Measurements from ENCODE around the gene TBC1D1. TPM values are rescaled to one million over a fixed set of nuclear protein-coding genes. Genes with fewer than 3 reads are reported as not detected.

Gene TBC1D1
- total RNA-seq, 5 donors from 2014 or later (not counting 1 experiment from before 2014, with no cell fraction given): 46.3 to 58.1 (median 47.6) TPM

- no peak for DNase-seq
These were observed 191.8 kb downstream of the TBC1D1 start for GRCh38 chr4:38082424-38083385.

GRCh38 chr4:38084877-38085711 lies 194.2 kb downstream of the TBC1D1 start:
- Mint-ChIP-seq H3K4me1 (peaks cover 2 to 6% (median 3%) of the 10 kb centered on the region in 3 donors), H3K9me3 (no peaks in the 10 kb centered on the region), H3K27me3 (no peaks in the 10 kb centered on the region), H3K27ac (no peak overlapping the region), H3K36me3 (peaks cover 46% of the 10 kb centered on the region), H3K4me3 (no peak overlapping the region)
- Histone ChIP-seq H3K36me3 (ENCODE audit: control insufficient read depth in 2 of 2, extremely low read depth in 1 of 2, insufficient read depth in 1 of 2, low read length in 1 of 2) (peaks cover 2 to 32% of the 10 kb centered on the region in 2 donors), H3K27me3 (replicated peaks in 1 of 2; ENCODE audit: control insufficient read depth in 2 of 2, extremely low read depth in 1 of 2, insufficient read depth in 2 of 2, low read length in 1 of 2) (no peaks in the 10 kb centered on the region), H3K9me3 (no peaks in the 10 kb centered on the region), H3K4me1 (ENCODE audit: control insufficient read depth in 1 of 2, extremely low read depth in 1 of 2, insufficient read depth in 2 of 2, low read length in 2 of 2) (no peaks in the 10 kb centered on the region), H3K27ac (ENCODE audit: low read length) (no peak overlapping the region), H3K4me3 (ENCODE audit: control insufficient read depth in 1 of 2, extremely low read depth in 1 of 2, low read length in 1 of 2) (no peak overlapping the region)
- CTCF ChIA-PET: interaction anchor here in 1 of 2 donors (0.6 to 0.7 kb wide), 2 partner anchors 78 to 96 kb away, joined by 3 to 4 read pairs; no protein-coding TSS in a partner anchor
- DNase-seq (no peak), ATAC-seq (replicated peaks in 1 of 4) (no peak)
- POLR2A ChIA-PET: no interaction called here
- 97% methylated on average over 5 of the region's 13 CpGs for WGBS (ENCODE audit: insufficient coverage)

More at GRCh38 chr4:38082424-38083385, 191.8 kb downstream of the TBC1D1 start:
- Histone ChIP-seq H3K36me3 (ENCODE audit: control insufficient read depth in 2 of 2, extremely low read depth in 1 of 2, insufficient read depth in 1 of 2, low read length in 1 of 2) (peaks cover 5 to 31% of the 10 kb centered on the region in 2 donors), H3K27me3 (replicated peaks in 1 of 2; ENCODE audit: control insufficient read depth in 2 of 2, extremely low read depth in 1 of 2, insufficient read depth in 2 of 2, low read length in 1 of 2) (no peaks in the 10 kb centered on the region), H3K27ac (ENCODE audit: low read length) (no peak overlapping the region), H3K4me1 (ENCODE audit: control insufficient read depth in 1 of 2, extremely low read depth in 1 of 2, insufficient read depth in 2 of 2, low read length in 2 of 2) (no peaks in the 10 kb centered on the region), H3K9me3 (no peaks in the 10 kb centered on the region), H3K4me3 (ENCODE audit: control insufficient read depth in 1 of 2, extremely low read depth in 1 of 2, low read length in 1 of 2) (no peak overlapping the region)
- Mint-ChIP-seq H3K36me3 (peaks cover 41% of the 10 kb centered on the region), H3K27me3 (no peaks in the 10 kb centered on the region), H3K9me3 (no peaks in the 10 kb centered on the region), H3K4me1 (peaks cover 2 to 12% (median 11%) of the 10 kb centered on the region in 3 donors), H3K4me3 (no peak overlapping the region), H3K27ac (no peak overlapping the region)
- POLR2A ChIA-PET: no interaction called here
- ATAC-seq (replicated peaks in 1 of 4): no peak
- WGBS (ENCODE audit: insufficient coverage): 100% methylated on average over 5 of the region's 11 CpGs
- CTCF ChIA-PET: interaction anchor here in 1 of 2 donors (0.6 kb wide), 2 partner anchors 50 to 607 kb away, joined by 3 to 5 read pairs; no protein-coding TSS in a partner anchor

GRCh38 chr4:38085751-38086150 lies 194.9 kb downstream of the TBC1D1 start:
- H3K4me1 Mint-ChIP-seq: peaks cover 8 to 12% (median 10%) of the 10 kb centered on the region in 3 donors
- Histone ChIP-seq H3K4me1 (ENCODE audit: control insufficient read depth in 1 of 2, extremely low read depth in 1 of 2, insufficient read depth in 2 of 2, low read length in 2 of 2) (no peaks in the 10 kb centered on the region), H3K36me3 (ENCODE audit: control insufficient read depth in 2 of 2, extremely low read depth in 1 of 2, insufficient read depth in 1 of 2, low read length in 1 of 2) (peaks cover 0 to 32% of the 10 kb centered on the region in 2 donors), H3K27ac (ENCODE audit: low read length) (no peak overlapping the region), H3K4me3 (ENCODE audit: control insufficient read depth in 1 of 2, extremely low read depth in 1 of 2, low read length in 1 of 2) (no peak overlapping the region), H3K27me3 (replicated peaks in 1 of 2; ENCODE audit: control insufficient read depth in 2 of 2, extremely low read depth in 1 of 2, insufficient read depth in 2 of 2, low read length in 1 of 2) (no peaks in the 10 kb centered on the region), H3K9me3 (no peaks in the 10 kb centered on the region)
- no peak overlapping the region for H3K27ac Mint-ChIP-seq
- ChIA-PET POLR2A (interaction anchor here in 1 of 2 donors (0.6 kb wide), 1 partner anchor 763 kb away, joined by 3 read pairs; no protein-coding TSS in a partner anchor), CTCF (interaction anchor here in 1 of 2 donors (0.6 kb wide), 1 partner anchor 77 kb away, joined by 3 read pairs; no protein-coding TSS in a partner anchor)
- H3K4me3 Mint-ChIP-seq: no peak overlapping the region
- 100% methylated on average over 3 of the region's 4 CpGs for WGBS (ENCODE audit: insufficient coverage)
- DNase-seq (no peak), ATAC-seq (replicated peaks in 1 of 4) (no peak)
- peaks cover 47% of the 10 kb centered on the region for H3K36me3 Mint-ChIP-seq
- H3K9me3 Mint-ChIP-seq: no peaks in the 10 kb centered on the region
- no peaks in the 10 kb centered on the region for H3K27me3 Mint-ChIP-seq

GRCh38 chr4:38086151-38086848 lies 195.4 kb downstream of the TBC1D1 start:
- POLR2A ChIA-PET: interaction anchor here (0.6 kb wide), 2 partner anchors 762 to 820 kb away, joined by 3 to 4 read pairs; no protein-coding TSS in a partner anchor
- peaks cover 52% of the 10 kb centered on the region for H3K36me3 Mint-ChIP-seq

GRCh38 chr4:38086849-38087226 lies 196.0 kb downstream of the TBC1D1 start:
- Mint-ChIP-seq H3K4me1 (peaks cover 10 to 19% (median 13%) of the 10 kb centered on the region in 3 donors), H3K9me3 (no peaks in the 10 kb centered on the region), H3K27ac (no peak overlapping the region), H3K36me3 (peaks cover 52% of the 10 kb centered on the region), H3K4me3 (no peak overlapping the region), H3K27me3 (no peaks in the 10 kb centered on the region)
- DNase-seq: no peak
- CTCF ChIA-PET: no interaction called here
- Histone ChIP-seq H3K4me3 (ENCODE audit: control insufficient read depth in 1 of 2, extremely low read depth in 1 of 2, low read length in 1 of 2) (no peak overlapping the region), H3K27me3 (replicated peaks in 1 of 2; ENCODE audit: control insufficient read depth in 2 of 2, extremely low read depth in 1 of 2, insufficient read depth in 2 of 2, low read length in 1 of 2) (no peaks in the 10 kb centered on the region), H3K4me1 (ENCODE audit: control insufficient read depth in 1 of 2, extremely low read depth in 1 of 2, insufficient read depth in 2 of 2, low read length in 2 of 2) (no peaks in the 10 kb centered on the region), H3K36me3 (ENCODE audit: control insufficient read depth in 2 of 2, extremely low read depth in 1 of 2, insufficient read depth in 1 of 2, low read length in 1 of 2) (peaks cover 0 to 36% of the 10 kb centered on the region in 2 donors), H3K27ac (ENCODE audit: low read length) (no peak overlapping the region), H3K9me3 (no peaks in the 10 kb centered on the region)
- whole genome bisulfite sequencing (ENCODE audit: insufficient coverage): 60% methylated on average over 1 of the region's 2 CpGs
- ATAC-seq (replicated peaks in 1 of 4): no peak
- POLR2A ChIA-PET: no interaction called here

More at GRCh38 chr4:38086151-38086848, 195.4 kb downstream of the TBC1D1 start:
- no peak for ATAC-seq (replicated peaks in 1 of 4)
- no peak overlapping the region for H3K27ac ChIP-seq (ENCODE audit: low read length)
- H3K4me3 ChIP-seq (ENCODE audit: control insufficient read depth in 1 of 2, extremely low read depth in 1 of 2, low read length in 1 of 2): no peak overlapping the region
- WGBS (ENCODE audit: insufficient coverage): 100% methylated on average over 4 of the region's 9 CpGs
- H3K27me3 Mint-ChIP-seq: no peaks in the 10 kb centered on the region
- peaks cover 0 to 34% of the 10 kb centered on the region in 2 donors for H3K36me3 ChIP-seq (ENCODE audit: control insufficient read depth in 2 of 2, extremely low read depth in 1 of 2, insufficient read depth in 1 of 2, low read length in 1 of 2)
- CTCF ChIA-PET: no interaction called here
- no peaks in the 10 kb centered on the region for H3K9me3 ChIP-seq
- no peaks in the 10 kb centered on the region for H3K4me1 ChIP-seq (ENCODE audit: control insufficient read depth in 1 of 2, extremely low read depth in 1 of 2, insufficient read depth in 2 of 2, low read length in 2 of 2)
- H3K4me3 Mint-ChIP-seq: no peak overlapping the region
- H3K9me3 Mint-ChIP-seq: no peaks in the 10 kb centered on the region
- H3K27ac Mint-ChIP-seq: no peak overlapping the region
- peaks cover 10 to 18% (median 13%) of the 10 kb centered on the region in 3 donors for H3K4me1 Mint-ChIP-seq
- DNase-seq: no peak
- H3K27me3 ChIP-seq (replicated peaks in 1 of 2; ENCODE audit: control insufficient read depth in 2 of 2, extremely low read depth in 1 of 2, insufficient read depth in 2 of 2, low read length in 1 of 2): no peaks in the 10 kb centered on the region

Data from T-cell (primary cell).